Vagina (tissue), 2 donors: ENCODE data around the gene SPEG.

Experiments used
- CTCF ChIP-seq, 3 experiments: fragments of 450-650 bp in 2 of 3; fragments of 200-600 bp in 1 of 3; sonication (generic) in 1 of 3; IDR thresholded peaks; one replicate each; pipeline ENCODE4 v1.5.1; 2017 to 2019; ENCODE audit warnings: antibody characterized with exemption in 3 of 3, mild to moderate bottlenecking in 2 of 3, moderate library complexity in 2 of 3
- POLR2A ChIP-seq, 2 donors: fragments of 450-650 bp; IDR thresholded peaks; one replicate each; pipeline ENCODE4 v1.6.1; 2017; ENCODE audit warnings: antibody characterized with exemption in 2 of 2, mild to moderate bottlenecking in 2 of 2, moderate library complexity in 2 of 2

- no peak for TF ChIP-seq POLR2A (IDR thresholded peaks at IDR 0.05)
- TF ChIP-seq CTCF (IDR thresholded peaks at IDR 0.05) = no peak
Measured at GRCh38 chr2:219491278-219491963, 56.8 kb downstream of the SPEG start.
